AG10803 (cell line): Measurements from ENCODE around the gene POLE.

Source experiments
- DNase-seq: peaks from one replicate; pipeline ENCODE4 v3.0.0; 2010; ENCODE audit warnings: low read depth
- H3K4me3 ChIP-seq: 2 replicates; pipeline ENCODE4 v1.5.1; 2011; ENCODE audit warnings: mild to moderate bottlenecking, low read length, control low read depth
- TF ChIP-seq, protein P1 (sequence below): conservative IDR thresholded peaks from 2 replicates; pipeline ENCODE4 v1.5.1; 2011; ENCODE audit warnings: mild to moderate bottlenecking, low read length, control low read depth, inconsistent platforms

POLE gene

DNA sequence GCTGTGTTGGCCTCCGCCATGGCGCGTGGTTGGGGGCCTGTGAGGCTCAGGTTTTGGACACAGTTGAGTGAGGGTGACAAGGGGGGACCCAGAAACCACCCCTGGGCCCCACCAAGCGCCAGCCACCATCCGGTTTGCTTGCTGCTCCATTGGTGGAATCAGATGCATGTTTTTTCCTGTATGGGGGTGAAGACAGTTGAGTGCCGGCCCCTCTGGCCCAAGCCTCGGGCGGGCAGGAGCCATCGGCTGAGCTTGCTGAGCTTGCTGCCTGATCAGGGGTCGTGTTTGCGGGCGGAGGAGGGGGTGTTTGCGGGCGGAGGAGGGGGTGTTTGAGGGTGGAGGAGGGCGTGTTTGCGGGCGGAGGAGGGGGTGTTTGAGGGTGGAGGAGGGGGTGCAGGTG, 29.9 kb upstream of the POLE start:
- no peak for DNase-seq
- no peak overlapping the region for H3K4me3 ChIP-seq
- TF ChIP-seq, protein P1, sequence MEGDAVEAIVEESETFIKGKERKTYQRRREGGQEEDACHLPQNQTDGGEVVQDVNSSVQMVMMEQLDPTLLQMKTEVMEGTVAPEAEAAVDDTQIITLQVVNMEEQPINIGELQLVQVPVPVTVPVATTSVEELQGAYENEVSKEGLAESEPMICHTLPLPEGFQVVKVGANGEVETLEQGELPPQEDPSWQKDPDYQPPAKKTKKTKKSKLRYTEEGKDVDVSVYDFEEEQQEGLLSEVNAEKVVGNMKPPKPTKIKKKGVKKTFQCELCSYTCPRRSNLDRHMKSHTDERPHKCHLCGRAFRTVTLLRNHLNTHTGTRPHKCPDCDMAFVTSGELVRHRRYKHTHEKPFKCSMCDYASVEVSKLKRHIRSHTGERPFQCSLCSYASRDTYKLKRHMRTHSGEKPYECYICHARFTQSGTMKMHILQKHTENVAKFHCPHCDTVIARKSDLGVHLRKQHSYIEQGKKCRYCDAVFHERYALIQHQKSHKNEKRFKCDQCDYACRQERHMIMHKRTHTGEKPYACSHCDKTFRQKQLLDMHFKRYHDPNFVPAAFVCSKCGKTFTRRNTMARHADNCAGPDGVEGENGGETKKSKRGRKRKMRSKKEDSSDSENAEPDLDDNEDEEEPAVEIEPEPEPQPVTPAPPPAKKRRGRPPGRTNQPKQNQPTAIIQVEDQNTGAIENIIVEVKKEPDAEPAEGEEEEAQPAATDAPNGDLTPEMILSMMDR: no peak

DNA sequence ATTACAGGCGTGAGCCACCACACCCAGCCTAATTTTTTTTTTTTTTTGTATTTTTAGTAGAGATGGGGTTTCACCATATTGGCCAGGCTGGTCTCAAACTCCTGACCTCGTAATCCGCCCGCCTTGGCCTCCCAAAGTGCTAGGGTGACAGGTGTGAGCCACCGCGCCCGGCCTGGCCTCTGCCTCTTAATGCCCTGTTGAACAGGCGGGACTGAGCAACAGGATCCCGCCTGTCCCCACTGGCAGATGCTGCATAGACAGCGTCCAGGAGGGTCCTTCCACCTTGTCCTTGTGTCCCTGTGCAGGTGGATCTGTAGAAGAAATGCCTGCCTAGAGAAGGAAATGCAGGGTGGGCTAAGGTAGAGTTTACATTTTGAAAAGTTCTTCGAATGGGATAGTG, 29.2 kb upstream of the POLE start:
- no peak for DNase-seq

DNA sequence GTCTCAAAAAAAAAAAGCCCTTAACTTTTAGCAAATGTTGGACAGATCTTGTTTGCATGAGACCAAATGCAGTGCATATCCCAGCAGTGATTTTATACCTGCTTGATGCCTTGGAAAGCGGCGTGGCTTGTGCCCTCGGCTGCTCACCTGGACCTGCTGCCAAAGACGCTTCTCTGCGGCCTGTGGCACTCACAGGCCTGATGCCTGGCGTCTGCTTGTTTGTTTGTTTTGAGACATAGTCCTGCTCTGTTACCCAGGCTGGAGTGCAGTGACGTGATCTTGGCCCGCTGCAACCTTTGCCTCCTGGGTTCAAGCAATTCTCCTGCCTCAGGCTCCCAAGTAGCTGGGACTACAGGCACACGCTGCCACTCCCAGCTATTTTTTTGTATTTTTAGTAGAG, 28.7 kb upstream of the POLE start:
- no peak for DNase-seq
- TF ChIP-seq, protein P1: no peak

More for the DNA sequence above, 29.2 kb upstream of the POLE start:
- TF ChIP-seq, protein P1: no peak
- no peak overlapping the region for H3K4me3 ChIP-seq

DNA sequence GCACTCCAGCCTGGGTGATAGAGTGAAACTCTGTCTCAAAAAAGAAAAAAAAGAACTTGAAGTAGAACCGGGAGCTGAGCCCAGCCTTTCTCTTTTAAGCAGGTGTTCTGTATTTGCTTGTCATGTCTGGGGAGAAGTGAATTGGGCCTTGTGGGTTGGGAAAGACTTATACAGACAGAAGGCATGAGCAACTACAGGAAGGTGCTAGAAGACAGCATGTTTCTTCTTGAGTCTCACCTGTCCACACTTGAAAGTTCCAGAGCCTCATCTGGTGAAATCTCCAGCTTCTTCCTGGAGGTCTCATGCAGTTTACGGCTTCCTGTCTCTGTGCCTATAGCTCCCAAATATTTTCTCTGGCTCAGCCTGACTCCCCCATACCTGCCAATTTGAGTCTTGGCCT, 26.0 kb upstream of the POLE start:
- TF ChIP-seq, protein P1: no peak
- H3K4me3 ChIP-seq: no peak overlapping the region

More for the DNA sequence above, 28.7 kb upstream of the POLE start:
- no peak overlapping the region for H3K4me3 ChIP-seq

GRCh38 chr12:132711080-132711843, 24.1 kb upstream of the POLE start:
- peak overlapping the region; percentile 86 for H3K4me3 ChIP-seq
- TF ChIP-seq, protein P1: no peak
- DNase-seq: no peak

More for the DNA sequence above, 26.0 kb upstream of the POLE start:
- no peak for DNase-seq

GRCh38 chr12:132710405-132711079, 23.4 kb upstream of the POLE start, which contains the start of gene PGAM5:
PGAM5 (plus strand) TSS chr12:132710842; CDS start chr12:132710877, 35 bp downstream.
- DNase-seq: peak; percentile 73

More at GRCh38 chr12:132710405-132711079, 23.4 kb upstream of the POLE start, which contains the start of gene PGAM5:
- peak within 1 kb of the TSS; percentile 86 for H3K4me3 ChIP-seq
- TF ChIP-seq, protein P1: no peak
